IPS-11a (cell line): ENCODE results near the gene SLC6A18.

Experiments used
- H3K4me3 ChIP-seq: one replicate; pipeline ENCODE4 v1.5.1; 2013; ENCODE audit warnings: low read depth, low read length, control low read depth

SLC6A18 gene

GRCh38 chr5:1186351-1187233, 38.6 kb upstream of the SLC6A18 start:
- no peak overlapping the region for H3K4me3 ChIP-seq

DNA sequence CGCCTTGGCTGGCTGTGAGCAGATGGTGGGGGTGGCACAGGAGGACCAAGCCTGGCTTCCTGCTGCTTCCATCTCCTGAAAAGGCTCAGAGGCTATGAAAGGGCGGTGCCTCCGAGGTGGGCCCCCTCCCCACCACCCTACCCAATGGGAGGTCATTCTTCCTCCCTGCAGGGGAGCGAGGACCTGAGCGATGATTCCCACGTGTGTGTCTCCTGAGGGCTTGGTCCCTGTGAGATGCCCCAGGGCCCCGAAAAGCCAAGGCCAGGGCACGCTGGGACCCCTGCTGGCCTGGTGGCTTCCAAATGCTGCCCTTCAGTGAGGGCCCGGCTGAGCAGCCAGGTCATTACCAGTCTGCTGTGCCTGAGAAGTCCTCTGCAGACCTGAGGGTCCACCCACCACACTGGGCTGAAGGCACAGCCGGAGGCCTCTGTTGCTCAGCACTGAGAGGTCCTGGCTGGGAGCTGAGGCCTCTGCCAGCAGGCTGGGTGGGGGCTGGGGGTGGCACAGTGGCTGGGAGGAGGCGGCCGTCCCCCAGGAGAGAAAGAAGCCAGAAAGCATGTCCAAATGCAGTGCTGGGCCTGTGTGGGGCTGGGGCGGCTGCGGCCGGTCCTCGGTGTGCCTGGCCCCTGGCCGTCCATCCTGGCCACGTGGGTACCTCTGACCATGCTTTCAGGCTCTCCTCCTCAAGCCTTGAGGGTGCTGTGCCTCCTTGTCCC, 37.8 kb upstream of the SLC6A18 start:
- H3K4me3 ChIP-seq = no peak overlapping the region

- H3K4me3 ChIP-seq = no peak overlapping the region
Observed at GRCh38 chr5:1187950-1188334, 37.2 kb upstream of the SLC6A18 start.

- no peak overlapping the region for H3K4me3 ChIP-seq
Observed at GRCh38 chr5:1188464-1188863, 36.7 kb upstream of the SLC6A18 start.

- no peak overlapping the region for H3K4me3 ChIP-seq
Observed at GRCh38 chr5:1189269-1189668, 35.9 kb upstream of the SLC6A18 start.

- H3K4me3 ChIP-seq = no peak overlapping the region
Observed at GRCh38 chr5:1190278-1190677, 34.9 kb upstream of the SLC6A18 start.

GRCh38 chr5:1190837-1191239, 34.3 kb upstream of the SLC6A18 start:
- H3K4me3 ChIP-seq = no peak overlapping the region

DNA sequence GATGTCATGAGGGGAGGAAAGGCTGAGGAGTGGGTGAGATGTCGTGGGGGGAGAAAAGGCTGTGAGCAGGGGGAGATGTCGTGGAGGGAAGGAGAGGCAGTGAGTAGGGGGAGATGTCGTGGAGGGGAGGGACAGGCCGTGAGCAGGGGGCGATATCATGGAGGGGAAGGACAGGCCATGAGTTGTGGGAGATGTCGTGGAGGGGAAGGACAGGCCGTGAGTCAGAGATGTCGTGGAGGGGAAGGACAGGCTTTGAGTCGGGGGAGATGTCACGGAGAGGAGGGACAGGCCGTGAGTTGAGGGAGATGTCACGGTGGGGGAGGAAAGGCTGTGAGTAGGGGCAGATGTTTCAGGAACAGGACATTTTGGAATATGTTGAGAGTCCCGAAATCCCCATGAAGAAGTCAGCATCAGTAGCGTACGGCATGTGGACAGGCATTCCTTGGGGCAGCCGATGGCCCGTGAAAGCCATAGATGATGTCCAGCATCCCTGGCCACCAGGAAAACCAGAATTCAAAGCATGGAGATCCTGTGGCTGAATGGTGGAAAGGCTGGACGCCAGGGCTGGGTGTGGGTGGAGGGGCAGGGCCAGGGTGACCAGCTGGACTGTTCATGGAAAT, 32.1 kb upstream of the SLC6A18 start:
- no peak overlapping the region for H3K4me3 ChIP-seq

- H3K4me3 ChIP-seq = no peak overlapping the region
Observed at GRCh38 chr5:1193591-1193985, 31.6 kb upstream of the SLC6A18 start.

DNA sequence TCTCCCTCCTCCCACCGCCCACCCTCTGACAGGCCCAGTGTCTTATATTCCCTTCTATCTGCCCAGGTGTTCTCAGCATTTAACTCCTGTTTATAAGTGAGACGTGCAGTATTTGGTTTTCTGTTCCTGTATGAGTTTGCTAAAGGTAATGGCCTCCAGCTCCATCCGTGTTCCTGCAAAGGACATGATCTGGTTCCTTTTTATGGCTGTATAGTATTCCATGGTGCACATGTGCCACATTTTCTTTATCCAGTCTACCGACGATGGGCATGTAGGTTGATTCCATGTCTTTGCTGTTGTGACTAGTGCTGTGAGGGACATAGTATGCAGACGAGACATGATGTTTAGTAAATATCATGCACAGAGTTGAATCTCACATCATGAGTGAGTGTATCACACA, 30.8 kb upstream of the SLC6A18 start:
- no peak overlapping the region for H3K4me3 ChIP-seq

DNA sequence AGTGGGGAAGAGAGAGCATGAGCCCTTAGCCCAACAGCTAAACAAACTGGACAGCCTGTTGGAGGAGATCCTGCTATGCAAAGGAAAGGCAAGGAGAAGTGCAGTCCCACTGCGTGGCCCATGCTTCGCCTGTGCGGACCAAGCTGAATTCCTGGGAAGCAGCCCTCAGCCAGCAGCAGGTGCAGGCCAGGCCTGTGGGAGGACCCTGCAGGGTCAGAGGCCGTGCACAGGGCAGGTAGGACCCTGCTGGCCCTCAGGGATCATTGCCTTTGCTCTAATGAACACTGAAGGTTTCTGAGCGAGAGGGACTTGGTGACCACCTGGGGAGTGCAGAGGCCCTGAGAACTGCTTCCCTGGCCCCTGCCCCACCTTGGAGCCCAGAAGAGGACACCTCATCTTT, 29.7 kb upstream of the SLC6A18 start:
- H3K4me3 ChIP-seq = no peak overlapping the region

GRCh38 chr5:1195916-1196315, 29.3 kb upstream of the SLC6A18 start:
- H3K4me3 ChIP-seq = no peak overlapping the region

DNA sequence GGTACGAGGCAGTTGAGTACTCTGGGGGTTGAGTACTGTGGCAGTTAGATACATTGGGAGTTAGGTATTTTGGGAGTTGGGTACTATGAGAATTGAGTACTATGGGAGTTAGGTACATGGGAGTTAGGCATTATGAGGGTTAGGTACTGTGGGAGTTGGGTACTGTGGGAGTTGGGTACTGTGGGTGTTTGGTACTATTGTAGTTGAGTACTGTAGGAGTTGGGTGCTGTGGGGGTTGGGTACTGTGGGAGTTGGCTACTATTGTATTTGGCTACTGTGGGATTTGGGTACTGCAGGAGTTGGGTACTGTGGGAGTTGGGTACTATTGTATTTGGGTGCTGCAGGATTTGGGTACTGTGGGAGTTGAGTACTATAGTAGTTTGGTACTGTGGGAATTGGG, 28.6 kb upstream of the SLC6A18 start:
- H3K4me3 ChIP-seq = no peak overlapping the region

DNA sequence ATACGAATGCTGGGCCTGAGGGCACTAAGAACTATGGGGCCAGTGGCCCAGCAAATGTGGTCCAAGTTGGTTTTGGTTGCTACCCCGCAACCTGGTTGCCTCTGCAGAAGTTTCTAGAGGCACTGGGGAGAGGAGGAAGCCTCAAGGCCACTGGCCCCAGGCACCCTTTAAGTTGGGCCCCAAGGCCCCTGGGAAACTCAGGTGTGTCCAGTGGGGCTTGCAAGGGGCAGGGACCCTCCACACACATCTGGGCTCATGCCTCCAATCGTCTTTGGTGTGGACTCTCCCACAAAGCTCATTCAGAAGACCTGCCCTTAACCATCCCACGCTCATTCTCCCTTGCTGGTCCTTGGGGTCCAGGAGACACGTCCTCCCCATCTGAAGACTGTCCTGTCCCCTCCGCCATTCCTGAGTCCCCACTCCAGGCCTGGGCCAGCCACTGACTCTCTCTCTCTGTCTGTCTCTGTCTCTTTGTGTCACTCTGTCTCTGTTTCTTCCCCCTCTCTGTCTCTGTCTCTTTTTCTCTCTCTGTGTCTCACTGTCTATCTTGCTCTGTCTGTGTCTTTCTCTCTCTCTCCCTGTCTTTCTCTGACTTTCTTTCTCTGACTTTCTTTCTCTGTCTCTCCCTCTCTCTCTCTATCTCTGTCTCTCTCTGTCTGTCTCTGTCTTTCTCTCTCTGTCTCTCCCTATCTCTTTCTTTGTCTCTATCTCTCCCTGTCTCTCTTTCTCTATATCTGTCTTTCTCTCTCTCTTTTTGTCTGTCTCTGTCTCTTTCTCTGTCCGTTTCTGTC, 27.1 kb upstream of the SLC6A18 start:
- H3K4me3 ChIP-seq = no peak overlapping the region

DNA sequence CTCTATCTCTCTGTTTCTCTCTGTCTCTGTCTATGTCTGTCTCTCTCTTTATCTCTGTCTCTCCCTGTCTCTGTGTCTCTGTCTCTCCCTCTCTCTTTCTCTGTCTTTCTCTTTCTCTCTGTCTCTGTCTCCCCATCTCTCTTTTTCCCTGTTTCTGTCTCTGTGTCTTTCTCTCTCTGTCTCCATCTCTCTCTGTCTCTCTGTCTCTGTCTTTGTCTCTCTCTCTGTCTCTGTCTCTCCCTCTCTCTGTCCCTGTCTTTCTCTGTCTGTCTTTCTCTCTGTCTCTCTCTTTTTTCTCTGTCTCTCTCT, 25.9 kb upstream of the SLC6A18 start:
- H3K4me3 ChIP-seq = no peak overlapping the region

DNA sequence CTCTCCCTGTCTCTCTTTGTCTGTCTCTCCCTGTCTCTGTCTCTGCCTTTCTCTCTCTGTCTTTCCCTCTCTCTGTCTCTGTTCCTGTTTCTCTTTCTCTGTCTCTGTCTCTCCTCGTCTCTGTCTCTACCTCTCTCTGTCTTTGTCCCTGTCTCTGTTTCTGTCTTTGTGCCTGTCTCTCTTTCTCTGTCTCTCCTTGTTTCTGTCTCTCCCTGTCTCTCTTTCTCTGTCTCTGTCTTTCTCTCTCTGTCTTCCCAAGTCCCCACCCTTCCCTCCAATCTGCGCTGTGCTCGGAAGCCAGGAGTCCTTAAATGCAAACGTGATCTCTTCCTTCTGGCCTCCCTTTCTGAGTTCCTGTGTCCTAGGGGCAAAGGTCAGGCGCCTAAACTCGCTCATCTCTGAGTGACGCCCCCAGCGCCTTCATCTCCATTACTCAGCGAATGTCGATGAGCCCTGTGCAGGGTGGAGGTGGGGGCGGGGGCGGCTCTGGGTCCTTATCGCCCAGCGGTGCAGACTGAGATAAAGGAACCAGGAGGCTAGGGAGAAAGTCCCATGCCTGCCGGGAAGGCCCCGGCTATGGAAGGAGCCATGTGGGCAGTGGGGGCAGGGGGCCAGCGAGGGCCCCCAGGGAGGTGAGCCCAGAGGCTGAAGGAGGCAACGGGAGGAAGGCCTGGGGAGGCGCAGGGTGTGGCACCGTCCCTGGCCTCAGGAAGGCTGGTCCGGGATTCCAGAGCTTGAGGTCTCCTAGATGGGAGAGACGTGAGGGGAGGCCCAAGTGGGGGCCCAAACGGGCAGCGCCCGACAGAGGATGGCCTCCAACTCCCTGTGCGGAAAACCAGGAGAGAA, 25.3 kb upstream of the SLC6A18 start:
- no peak overlapping the region for H3K4me3 ChIP-seq

GRCh38 chr5:1200495-1201326, 24.5 kb upstream of the SLC6A18 start:
- H3K4me3 ChIP-seq = no peak overlapping the region

DNA sequence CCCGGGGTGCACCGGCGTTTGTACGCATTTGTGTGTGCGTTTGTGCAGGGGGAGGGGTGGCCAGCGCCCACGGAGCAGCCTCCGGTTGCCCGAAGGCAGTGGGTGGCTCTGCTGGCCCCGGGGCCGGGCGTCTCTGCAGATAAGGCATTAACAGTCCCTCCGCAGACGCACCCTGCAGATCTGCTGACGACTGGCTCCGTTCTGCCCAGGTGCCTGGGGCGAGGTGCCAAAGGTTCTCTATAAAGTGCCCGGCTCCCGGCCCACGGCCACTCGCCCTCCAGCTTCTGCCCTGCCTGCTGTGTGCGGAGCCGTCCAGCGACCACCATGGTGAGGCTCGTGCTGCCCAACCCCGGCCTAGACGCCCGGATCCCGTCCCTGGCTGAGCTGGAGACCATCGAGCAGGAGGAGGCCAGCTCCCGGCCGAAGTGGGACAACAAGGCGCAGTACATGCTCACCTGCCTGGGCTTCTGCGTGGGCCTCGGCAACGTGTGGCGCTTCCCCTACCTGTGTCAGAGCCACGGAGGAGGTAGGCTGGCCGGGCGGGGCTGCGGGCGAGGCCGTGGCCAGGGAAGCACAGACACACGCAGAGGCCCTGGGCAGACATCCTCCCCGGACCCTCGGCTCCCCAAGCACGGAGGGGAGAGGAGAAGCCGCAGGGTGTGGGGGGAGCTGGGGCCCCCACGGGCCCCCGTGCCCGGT, 23.7 kb upstream of the SLC6A18 start, which contains the start of gene SLC6A19:
Gene SLC6A19 (plus strand): TSS at position 269 of the 699 bp plus-strand sequence. CDS start 56 bp downstream, at position 325.
- H3K4me3 ChIP-seq = no peak within 1 kb of the TSS
